Cardiac fibroblast (primary cell): ENCODE measurements around the gene PDCD4.

Experiments used
- DNase-seq, 2 donors: peaks; one replicate each; pipeline versions ENCODE4 v3.0.0 to v3.0.0-alpha.2; 2010; ENCODE audit warnings: low read depth in 2 of 2
- H3K4me3 ChIP-seq, 2 donors: replicated peaks in 1 of 2; 1 replicate in 1 of 2; 2 replicates in 1 of 2; pipeline ENCODE4 v1.5.1; 2011; ENCODE audit warnings: low read depth in 2 of 2, low read length in 2 of 2, mild to moderate bottlenecking in 2 of 2, moderate library complexity in 1 of 2
- CTCF ChIP-seq: IDR thresholded peaks from one replicate; pipeline ENCODE4 v1.5.1; 2011; ENCODE audit warnings: low read depth, mild to moderate bottlenecking, low read length, inconsistent platforms

The PDCD4 gene

GRCh38 chr10:110860576-110861241 lies 11.0 kb upstream of the PDCD4 start:
- DNase-seq = no peak

GRCh38 chr10:110861476-110861875 lies 10.3 kb upstream of the PDCD4 start:
- no peak for TF ChIP-seq CTCF
- no peak overlapping the region for H3K4me3 ChIP-seq
- no peak for DNase-seq

More at GRCh38 chr10:110860576-110861241, 11.0 kb upstream of the PDCD4 start:
- no peak for TF ChIP-seq CTCF
- H3K4me3 ChIP-seq = no peak overlapping the region

- H3K4me3 ChIP-seq = no peak overlapping the region
- DNase-seq = no peak
- no peak for TF ChIP-seq CTCF
These were observed 9.6 kb upstream of the PDCD4 start for GRCh38 chr10:110861930-110862649.

- no peak overlapping the region for H3K4me3 ChIP-seq
- TF ChIP-seq CTCF = no peak
- DNase-seq = no peak
These were observed 8.8 kb upstream of the PDCD4 start for GRCh38 chr10:110862961-110863360.

GRCh38 chr10:110863361-110863760 lies 8.4 kb upstream of the PDCD4 start:
- no peak for DNase-seq
- TF ChIP-seq CTCF = no peak
- H3K4me3 ChIP-seq = no peak overlapping the region

- TF ChIP-seq CTCF = no peak
- H3K4me3 ChIP-seq = no peak overlapping the region
- DNase-seq = no peak
These were observed 7.8 kb upstream of the PDCD4 start for GRCh38 chr10:110863956-110864355.
